ENCODE data around the gene SF1.

- no peak for TF ChIP-seq CTCF (IDR thresholded peaks at IDR 0.05 in 8 of 11, conservative IDR thresholded peaks at IDR 0.05 in 3 of 11)
- no peak for TF ChIP-seq POLR2A (IDR thresholded peaks at IDR 0.05)
- TF ChIP-seq POLR2AphosphoS5 (IDR thresholded peaks at IDR 0.05) = peak; percentile 2 to 44 (median 23)
These were observed 21.4 kb upstream of the SF1 start for GRCh38 chr11:64799623-64800302.
